AG04450 (cell line): ENCODE results near the gene ZNF689. TPM values are rescaled to one million over a fixed set of nuclear protein-coding genes. Genes with fewer than 3 reads are reported as not detected.
A peak's percentile ranks its signal among the peaks of the same experiment; 100 is the strongest.

Experiments used
- CTCF ChIA-PET: fragments of 300-600, 350-600 bp; formaldehyde crosslinking; extraction: SDS; loops from one replicate; lab custom pipeline; 2022; ENCODE audit warnings: antibody characterized with exemption, inconsistent platforms; lab: Charles Lee
- POLR2A ChIA-PET: fragments of 350-600 bp; formaldehyde crosslinking; extraction: SDS; loops from one replicate; lab custom pipeline; 2021; ENCODE audit warnings: antibody characterized with exemption, inconsistent platforms; lab: Yijun Ruan, JAX
- DNase-seq: peaks from one replicate; pipeline ENCODE4 v3.0.0-alpha.2; 2011; ENCODE audit warnings: low read depth, low spot score
- H3K27ac ChIP-seq: one replicate; pipeline ENCODE4 v1.5.1; 2012; ENCODE audit warnings: low read depth, low read length, control low read depth
- H3K27me3 ChIP-seq: one replicate; pipeline ENCODE4 v1.6.0; 2012; ENCODE audit warnings: low read length; ENCODE audit not compliant: control insufficient read depth, insufficient read depth
- H3K4me3 ChIP-seq: 2 replicates; pipeline ENCODE4 v1.5.1; 2011; ENCODE audit warnings: mild to moderate bottlenecking, low read depth, low read length, control low read depth
- H3K9me3 ChIP-seq: 2 replicates; pipeline ENCODE4 v1.5.1; 2012; ENCODE audit warnings: low read length; ENCODE audit not compliant: control insufficient read depth, insufficient read depth
- CTCF ChIP-seq: IDR thresholded peaks from 2 replicates; pipeline ENCODE4 v1.5.1; 2011; ENCODE audit warnings: low read depth, low read length, control low read depth, inconsistent platforms
- polyA plus RNA-seq: library from polyadenylated mRNA; depleted of rRNA; stranded (reverse); fragments of >200 nt; gene quantifications from 2 replicates; pipeline ENCODE4 v1.2.3, GENCODE V29; 2011

The ZNF689 gene
- polyA plus RNA-seq, 1 experiment = 4.2 TPM

GRCh38 chr16:30574678-30575077 lies 35.5 kb downstream of the ZNF689 start:
- no peaks in the 10 kb centered on the region for H3K27me3 ChIP-seq
- H3K9me3 ChIP-seq = no peaks in the 10 kb centered on the region; the same call in 1 of the 2 replicates
- no peak for DNase-seq
- POLR2A ChIA-PET = no interaction called here
- CTCF ChIA-PET = interaction anchor here (0.7 to 0.9 kb wide), 2 partner anchors 24 to 125 kb away, joined by 3 read pairs; no protein-coding TSS in a partner anchor
- TF ChIP-seq CTCF = no peak
- H3K4me3 ChIP-seq = no peak overlapping the region
- H3K27ac ChIP-seq = no peak overlapping the region

GRCh38 chr16:30571445-30572322 lies 38.5 kb downstream of the ZNF689 start, which contains the start of gene ZNF688:
Gene ZNF688 (minus strand): TSS chr16:30571714. CDS start chr16:30571629, 85 bp downstream.
- peak within 1 kb of the TSS; percentile 69 for H3K4me3 ChIP-seq
- CTCF ChIA-PET = interaction anchor here (1.0 to 1.2 kb wide), 2 partner anchors 57 to 162 kb away, joined by 3 read pairs; no protein-coding TSS in a partner anchor
- no peaks in the 10 kb centered on the region; the same call in 1 of the 2 replicates for H3K9me3 ChIP-seq
- POLR2A ChIA-PET = interaction anchor here (0.7 to 2.2 kb wide), 14 partner anchors 13 to 164 kb away, joined by 3 to 12 read pairs (median 4); partner anchors contain the start of genes FBRS, PRR14, SEPHS2 and ZNF747
- DNase-seq = peak; percentile 91
- no peaks in the 10 kb centered on the region for H3K27me3 ChIP-seq
- peak within 1 kb of the TSS; percentile 65 for H3K27ac ChIP-seq
- no peak for TF ChIP-seq CTCF

- peak overlapping the region; percentile 65 for H3K27ac ChIP-seq
- POLR2A ChIA-PET = interaction anchor here (0.9 to 2.2 kb wide), 7 partner anchors 12 to 163 kb away, joined by 3 to 12 read pairs (median 5); partner anchors contain the start of genes PRR14, SEPHS2, ZNF764 and ZNF771
- peak overlapping the region; percentile 69 for H3K4me3 ChIP-seq
- no peak for DNase-seq
- H3K27me3 ChIP-seq = peaks cover 4% of the 10 kb centered on the region
- no peak for TF ChIP-seq CTCF
- CTCF ChIA-PET = no interaction called here
- H3K9me3 ChIP-seq = no peaks in the 10 kb centered on the region; the same call in 1 of the 2 replicates
Measured at GRCh38 chr16:30570636-30571444, 39.3 kb downstream of the ZNF689 start.

- Histone ChIP-seq H3K4me3 (no peak overlapping the region), H3K9me3 (no peaks in the 10 kb centered on the region; the same call in 1 of the 2 replicates), H3K27me3 (peaks cover 4% of the 10 kb centered on the region), H3K27ac (no peak overlapping the region)
- no peak for DNase-seq
- TF ChIP-seq CTCF = no peak
- POLR2A ChIA-PET = interaction anchor here (2.1 kb wide), 1 partner anchor 12 kb away, joined by 6 read pairs; the partner anchor contains the start of gene ZNF764
- CTCF ChIA-PET = no interaction called here
Measured at GRCh38 chr16:30569746-30570635, 40.2 kb downstream of the ZNF689 start.
